ENCODE measurements around the gene C1orf87. TPM values are rescaled to one million over a fixed set of nuclear protein-coding genes. Genes with fewer than 3 reads are reported as not detected.

Gene C1orf87
- total and polyA plus RNA-seq, 4 donors, result 4.3 to 13.8 (median 7.7) TPM

GRCh38 chr1:59947047-59947938, 126.3 kb downstream of the C1orf87 start:
- no peaks in the 10 kb centered on the region for H3K4me1 ChIP-seq (ENCODE audit: control insufficient read depth in 5 of 5, insufficient read depth in 5 of 5, low read length in 5 of 5)
- H3K27ac ChIP-seq (ENCODE audit: low read depth in 1 of 2, low read length in 1 of 2), result no peak overlapping the region
- no peaks in the 10 kb centered on the region for H3K36me3 ChIP-seq (ENCODE audit: control insufficient read depth in 4 of 4, insufficient read depth in 4 of 4, low read length in 4 of 4)
- DNase-seq (peak; percentile 67 to 80 (median 78)), ATAC-seq (ENCODE audit: insufficient read depth, low FRiP score) (peak; percentile 61)
- H3K9ac ChIP-seq (ENCODE audit: insufficient read depth in 1 of 2, low read length in 2 of 2), result no peak overlapping the region
- H3K9me3 ChIP-seq (ENCODE audit: control insufficient read depth in 4 of 4, insufficient read depth in 3 of 4, low read length in 3 of 4), result no peaks in the 10 kb centered on the region
- TF ChIP-seq CTCF (IDR thresholded peaks at IDR 0.05; ENCODE audit: control extremely low read depth, extremely low read depth), result peak; percentile 56
- no peaks in the 10 kb centered on the region for H3K27me3 ChIP-seq (ENCODE audit: control insufficient read depth in 3 of 3, insufficient read depth in 3 of 3, low read length in 2 of 3)
- 4% methylated on average over 6 of the region's 6 CpGs for WGBS, 2 donors
- H3K4me3 ChIP-seq, result no peak overlapping the region

GRCh38 chr1:59945790-59946189, 127.8 kb downstream of the C1orf87 start:
- Histone ChIP-seq H3K27me3 (ENCODE audit: control insufficient read depth in 3 of 3, insufficient read depth in 3 of 3, low read length in 2 of 3) (no peaks in the 10 kb centered on the region), H3K9me3 (ENCODE audit: control insufficient read depth in 4 of 4, insufficient read depth in 3 of 4, low read length in 3 of 4) (no peaks in the 10 kb centered on the region), H3K36me3 (ENCODE audit: control insufficient read depth in 4 of 4, insufficient read depth in 4 of 4, low read length in 4 of 4) (no peaks in the 10 kb centered on the region), H3K9ac (ENCODE audit: insufficient read depth in 1 of 2, low read length in 2 of 2) (no peak overlapping the region), H3K4me3 (no peak overlapping the region), H3K27ac (ENCODE audit: low read depth in 1 of 2, low read length in 1 of 2) (no peak overlapping the region), H3K4me1 (ENCODE audit: control insufficient read depth in 5 of 5, insufficient read depth in 5 of 5, low read length in 5 of 5) (no peaks in the 10 kb centered on the region)
- TF ChIP-seq CTCF (IDR thresholded peaks at IDR 0.05; ENCODE audit: control extremely low read depth, extremely low read depth), result no peak
- DNase-seq (no peak), ATAC-seq (ENCODE audit: insufficient read depth, low FRiP score) (no peak)
- WGBS, 2 donors, result 39 to 59% methylated on average over 1 of the region's 1 CpG

Small RNA genes within 50 kb of the gene (small RNA-seq; reads per million reads assigned to genes)
- not detected for gene RN7SL475P (ENCODE audit: low replicate concordance)

Other genes starting within 250 kb of the C1orf87 start
- 1 to 10 TPM; 2.4 to 3.9 TPM for gene CYP2J2, start 147.0 kb downstream of the C1orf87 start, total RNA-seq
- 1 to 10 TPM; 2.8 to 5.0 TPM for gene CYP2J2, start 147.0 kb downstream of the C1orf87 start, polyA plus RNA-seq